NCI-H748 treated with DMSO at 0.1 percent for 48 hours (cell line): ENCODE results near the gene TOMM40.
"Not testable (repeated sequence)": the region's sequence is repeated elsewhere in the genome, so short reads cannot be mapped to it uniquely, and the experiment has no call there.

Experiments
- DNase-seq: peaks from one replicate; lab custom pipeline; 2025; lab: John Stamatoyannopoulos, UW

TOMM40 gene

GRCh38 chr19:44897835-44898234, 6.8 kb downstream of the TOMM40 start:
- DNase-seq = no peak

DNA sequence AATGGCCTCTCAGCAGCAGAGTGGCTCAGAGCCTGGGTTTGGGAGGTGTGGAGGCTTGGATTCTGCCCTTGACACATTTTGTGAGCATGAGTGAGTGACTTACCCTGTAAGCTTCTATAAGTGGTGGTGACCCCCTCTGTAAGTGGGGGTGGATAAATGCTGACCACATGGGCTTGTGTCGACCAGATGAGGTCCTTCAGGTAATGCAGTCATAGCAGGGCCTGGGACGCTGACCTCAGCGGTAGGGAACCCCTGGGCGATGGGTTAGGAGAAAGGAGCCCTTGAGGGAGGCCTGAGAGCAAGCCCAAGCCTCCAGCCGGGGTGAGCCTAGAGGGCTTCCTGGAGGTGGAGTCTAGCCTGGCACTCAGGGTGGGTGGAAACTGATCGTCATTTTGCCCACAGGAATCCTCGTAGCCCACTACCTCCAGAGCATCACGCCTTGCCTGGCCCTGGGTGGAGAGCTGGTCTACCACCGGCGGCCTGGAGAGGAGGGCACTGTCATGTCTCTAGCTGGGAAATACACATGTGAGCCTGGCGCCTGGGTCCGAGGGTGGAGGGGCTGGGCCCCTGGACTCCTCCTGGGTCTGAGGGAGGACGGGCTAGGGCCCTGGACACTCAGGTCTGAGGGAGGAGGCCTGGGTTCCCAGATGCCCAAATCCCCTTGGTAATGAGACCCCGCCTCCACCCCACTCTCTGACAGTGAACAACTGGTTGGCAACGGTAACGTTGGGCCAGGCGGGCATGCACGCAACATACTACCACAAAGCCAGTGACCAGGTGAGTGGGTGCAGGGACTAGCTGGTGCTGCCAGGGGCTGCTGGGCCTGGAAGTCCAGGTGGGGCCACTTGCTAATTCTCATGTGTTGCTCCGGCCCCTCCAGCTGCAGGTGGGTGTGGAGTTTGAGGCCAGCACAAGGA, 9.5 kb downstream of the TOMM40 start:
- no peak for DNase-seq

DNA sequence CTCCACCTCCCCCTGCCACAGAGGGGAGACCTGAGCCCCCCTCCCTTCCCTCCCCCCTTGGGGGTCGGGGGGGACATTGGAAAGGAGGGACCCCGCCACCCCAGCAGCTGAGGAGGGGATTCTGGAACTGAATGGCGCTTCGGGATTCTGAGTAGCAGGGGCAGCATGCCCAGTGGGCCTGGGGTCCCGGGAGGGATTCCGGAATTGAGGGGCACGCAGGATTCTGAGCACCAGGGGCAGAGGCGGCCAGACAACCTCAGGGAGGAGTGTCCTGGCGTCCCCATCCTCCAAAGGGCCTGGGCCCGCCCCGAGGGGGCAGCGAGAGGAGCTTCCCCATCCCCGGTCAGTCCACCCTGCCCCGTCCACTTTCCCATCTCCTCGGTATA, 12.2 kb downstream of the TOMM40 start:
- DNase-seq = no peak

DNA sequence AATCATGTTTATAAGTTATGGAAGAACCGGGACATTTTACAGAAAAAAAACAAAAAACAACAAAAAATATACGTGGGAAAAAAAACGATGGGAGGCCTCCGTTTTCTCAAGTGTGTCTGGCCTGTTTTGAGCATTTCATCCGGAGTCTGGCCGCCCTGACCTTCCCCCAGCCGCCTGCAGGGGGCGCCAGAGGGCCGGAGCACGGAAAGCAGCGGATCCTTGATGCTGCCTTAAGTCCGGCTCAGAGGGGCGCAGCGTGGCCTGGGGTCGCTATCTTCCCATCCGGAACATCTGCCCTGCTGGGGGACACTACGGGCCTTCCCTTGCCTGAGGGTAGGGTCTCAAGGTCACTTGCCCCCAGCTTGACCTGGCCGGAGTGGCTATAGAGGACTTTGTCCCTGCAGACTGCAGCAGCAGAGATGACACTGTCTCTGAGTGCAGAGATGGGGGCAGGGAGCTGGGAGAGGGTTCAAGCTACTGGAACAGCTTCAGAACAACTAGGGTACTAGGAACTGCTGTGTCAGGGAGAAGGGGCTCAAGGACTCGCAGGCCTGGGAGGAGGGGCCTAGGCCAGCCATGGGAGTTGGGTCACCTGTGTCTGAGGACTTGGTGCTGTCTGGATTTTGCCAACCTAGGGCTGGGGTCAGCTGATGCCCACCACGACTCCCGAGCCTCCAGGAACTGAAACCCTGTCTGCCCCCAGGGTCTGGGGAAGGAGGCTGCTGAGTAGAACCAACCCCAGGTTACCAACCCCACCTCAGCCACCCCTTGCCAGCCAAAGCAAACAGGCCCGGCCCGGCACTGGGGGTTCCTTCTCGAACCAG, 12.8 kb downstream of the TOMM40 start:
- DNase-seq = peak; percentile 29

DNA sequence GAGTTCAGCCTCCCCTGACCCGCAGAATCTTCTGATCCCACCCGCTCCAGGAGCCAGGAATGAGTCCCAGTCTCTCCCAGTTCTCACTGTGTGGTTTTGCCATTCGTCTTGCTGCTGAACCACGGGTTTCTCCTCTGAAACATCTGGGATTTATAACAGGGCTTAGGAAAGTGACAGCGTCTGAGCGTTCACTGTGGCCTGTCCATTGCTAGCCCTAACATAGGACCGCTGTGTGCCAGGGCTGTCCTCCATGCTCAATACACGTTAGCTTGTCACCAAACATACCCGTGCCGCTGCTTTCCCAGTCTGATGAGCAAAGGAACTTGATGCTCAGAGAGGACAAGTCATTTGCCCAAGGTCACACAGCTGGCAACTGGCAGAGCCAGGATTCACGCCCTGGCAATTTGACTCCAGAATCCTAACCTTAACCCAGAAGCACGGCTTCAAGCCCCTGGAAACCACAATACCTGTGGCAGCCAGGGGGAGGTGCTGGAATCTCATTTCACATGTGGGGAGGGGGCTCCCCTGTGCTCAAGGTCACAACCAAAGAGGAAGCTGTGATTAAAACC, 13.5 kb downstream of the TOMM40 start:
- DNase-seq = no peak

- DNase-seq = no peak
Measured at GRCh38 chr19:44905437-44906160, 14.5 kb downstream of the TOMM40 start, which contains the start of gene APOE. TSS of gene APOE (plus strand) at chr19:44905796. CDS start at chr19:44906625, 829 bp downstream.

- no peak for DNase-seq
Measured at GRCh38 chr19:44907613-44908012, 16.6 kb downstream of the TOMM40 start.

DNA sequence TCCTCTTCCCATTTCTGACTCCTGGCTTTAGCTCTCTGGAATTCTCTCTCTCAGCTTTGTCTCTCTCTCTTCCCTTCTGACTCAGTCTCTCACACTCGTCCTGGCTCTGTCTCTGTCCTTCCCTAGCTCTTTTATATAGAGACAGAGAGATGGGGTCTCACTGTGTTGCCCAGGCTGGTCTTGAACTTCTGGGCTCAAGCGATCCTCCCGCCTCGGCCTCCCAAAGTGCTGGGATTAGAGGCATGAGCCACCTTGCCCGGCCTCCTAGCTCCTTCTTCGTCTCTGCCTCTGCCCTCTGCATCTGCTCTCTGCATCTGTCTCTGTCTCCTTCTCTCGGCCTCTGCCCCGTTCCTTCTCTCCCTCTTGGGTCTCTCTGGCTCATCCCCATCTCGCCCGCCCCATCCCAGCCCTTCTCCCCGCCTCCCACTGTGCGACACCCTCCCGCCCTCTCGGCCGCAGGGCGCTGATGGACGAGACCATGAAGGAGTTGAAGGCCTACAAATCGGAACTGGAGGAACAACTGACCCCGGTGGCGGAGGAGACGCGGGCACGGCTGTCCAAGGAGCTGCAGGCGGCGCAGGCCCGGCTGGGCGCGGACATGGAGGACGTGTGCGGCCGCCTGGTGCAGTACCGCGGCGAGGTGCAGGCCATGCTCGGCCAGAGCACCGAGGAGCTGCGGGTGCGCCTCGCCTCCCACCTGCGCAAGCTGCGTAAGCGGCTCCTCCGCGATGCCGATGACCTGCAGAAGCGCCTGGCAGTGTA, 17.2 kb downstream of the TOMM40 start:
- DNase-seq = no peak

GRCh38 chr19:44908836-44909261, 17.8 kb downstream of the TOMM40 start:
- DNase-seq = no peak

GRCh38 chr19:44909775-44910174, 18.7 kb downstream of the TOMM40 start:
- no peak for DNase-seq

DNA sequence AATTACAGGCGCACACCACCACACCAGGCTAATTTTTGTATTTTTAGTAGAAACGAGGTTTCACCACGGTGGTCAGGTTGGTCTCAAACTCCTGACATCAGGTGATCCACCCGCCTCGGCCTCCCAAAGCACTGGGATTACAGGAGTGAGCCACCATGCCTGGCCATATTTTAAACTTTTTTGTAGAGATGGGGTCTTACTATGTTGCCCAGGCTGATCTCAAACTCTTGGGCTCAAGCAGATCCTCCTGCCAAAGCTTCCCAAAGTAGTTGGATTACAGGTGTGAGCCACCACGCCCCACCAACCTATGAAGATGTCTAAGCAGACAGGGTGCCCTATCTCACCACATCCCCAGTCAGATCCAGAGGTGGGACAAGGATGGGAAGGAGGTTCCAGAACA, 20.8 kb downstream of the TOMM40 start:
- not testable (repeated sequence) for DNase-seq

- DNase-seq = no peak
Measured at GRCh38 chr19:44912854-44913253, 21.8 kb downstream of the TOMM40 start.

GRCh38 chr19:44913512-44914432, 22.7 kb downstream of the TOMM40 start:
- DNase-seq = not testable (repeated sequence)

GRCh38 chr19:44914433-44915206, 23.6 kb downstream of the TOMM40 start, which contains the start of gene APOC1:
TSS of gene APOC1 (plus strand) at chr19:44914608. CDS start at chr19:44914892, 284 bp downstream.
- DNase-seq = peak; percentile 73

- DNase-seq = no peak
Measured at GRCh38 chr19:44924243-44924725, 33.2 kb downstream of the TOMM40 start.

- no peak for DNase-seq
Measured at GRCh38 chr19:44925114-44925891, 34.2 kb downstream of the TOMM40 start.

DNA sequence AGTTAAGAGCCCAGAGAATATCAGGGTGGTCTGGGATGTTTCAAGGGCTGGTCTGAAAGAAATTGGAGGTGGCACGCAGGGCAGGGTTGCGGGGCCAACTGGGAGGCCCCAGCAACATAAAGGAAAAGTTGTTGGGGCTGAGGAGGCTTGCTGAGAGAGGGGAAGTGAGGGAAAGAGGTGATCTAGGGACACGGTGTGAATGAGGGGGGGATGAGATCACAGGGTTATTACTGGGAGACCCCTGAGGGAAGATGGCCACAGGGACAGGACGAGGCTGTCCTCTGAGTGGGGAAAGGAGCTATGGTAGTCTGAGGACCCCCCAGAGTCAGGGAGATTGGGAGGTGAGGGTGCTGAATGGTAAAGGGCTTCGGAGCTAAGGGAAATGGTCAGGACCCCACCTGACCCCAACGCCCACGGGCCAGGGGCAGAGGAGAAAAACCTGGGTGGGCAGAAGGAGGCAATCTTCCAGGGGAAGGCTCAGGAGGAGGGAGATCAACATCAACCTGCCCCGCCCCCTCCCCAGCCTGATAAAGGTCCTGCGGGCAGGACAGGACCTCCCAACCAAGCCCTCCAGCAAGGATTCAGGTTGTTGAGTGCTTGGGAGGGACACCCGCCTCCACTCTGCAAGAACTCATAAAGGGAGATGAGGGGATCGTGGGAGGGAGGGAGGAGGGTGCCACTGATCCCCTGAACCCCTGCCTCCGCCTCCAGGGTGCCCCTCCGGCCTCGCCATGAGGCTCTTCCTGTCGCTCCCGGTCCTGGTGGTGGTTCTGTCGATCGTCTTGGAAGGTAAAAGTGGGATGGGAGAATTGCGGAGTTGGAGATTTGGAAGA, 35.4 kb downstream of the TOMM40 start:
- DNase-seq = not testable (repeated sequence)
